NCI-H345 treated with DMSO at 0.1 percent for 48 hours (cell line): Measurements from ENCODE around the gene GNAL.
"Not testable (repeated sequence)": the region's sequence is repeated elsewhere in the genome, so short reads cannot be mapped to it uniquely, and the experiment has no call there.

Source experiments
- DNase-seq: peaks from one replicate; lab custom pipeline; 2025; ENCODE audit not compliant: unreplicated experiment; lab: John Stamatoyannopoulos, UW

GNAL gene

DNA sequence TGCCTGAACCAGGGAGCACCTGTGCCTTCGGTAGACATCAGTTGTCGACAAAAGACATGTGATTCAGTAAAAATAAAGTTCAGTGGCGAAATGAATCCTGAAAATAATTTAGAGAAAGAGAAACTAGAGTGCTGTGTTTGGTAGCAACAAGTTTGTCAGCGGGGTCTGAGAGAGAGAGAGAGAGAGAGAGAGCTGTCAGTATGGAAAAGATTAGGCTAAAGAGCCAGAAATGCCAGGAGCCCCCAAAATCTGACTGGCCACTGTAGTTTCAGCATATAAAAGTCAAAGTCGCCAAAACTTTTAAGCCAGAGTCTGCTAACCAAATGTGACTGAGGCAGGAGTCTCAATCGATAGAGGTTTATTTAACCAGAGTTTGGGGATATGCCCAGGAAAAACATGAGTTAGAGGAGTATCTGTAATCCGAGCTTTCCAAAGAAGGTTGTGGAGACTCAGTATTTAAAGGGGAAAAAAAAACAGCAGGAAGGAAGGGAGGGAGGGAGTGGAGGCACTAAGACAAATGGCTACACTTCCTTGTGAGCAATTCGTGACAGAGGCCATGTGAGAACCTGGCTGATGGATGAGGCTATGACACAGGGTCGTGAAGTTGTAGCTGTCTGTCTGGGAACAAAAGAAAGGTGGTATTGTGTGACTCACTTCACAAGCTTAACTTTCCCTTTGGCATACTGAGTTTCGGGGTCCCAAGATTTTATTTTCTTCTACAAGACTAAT is 20.5 kb upstream of the GNAL start:
- no peak for DNase-seq

DNA sequence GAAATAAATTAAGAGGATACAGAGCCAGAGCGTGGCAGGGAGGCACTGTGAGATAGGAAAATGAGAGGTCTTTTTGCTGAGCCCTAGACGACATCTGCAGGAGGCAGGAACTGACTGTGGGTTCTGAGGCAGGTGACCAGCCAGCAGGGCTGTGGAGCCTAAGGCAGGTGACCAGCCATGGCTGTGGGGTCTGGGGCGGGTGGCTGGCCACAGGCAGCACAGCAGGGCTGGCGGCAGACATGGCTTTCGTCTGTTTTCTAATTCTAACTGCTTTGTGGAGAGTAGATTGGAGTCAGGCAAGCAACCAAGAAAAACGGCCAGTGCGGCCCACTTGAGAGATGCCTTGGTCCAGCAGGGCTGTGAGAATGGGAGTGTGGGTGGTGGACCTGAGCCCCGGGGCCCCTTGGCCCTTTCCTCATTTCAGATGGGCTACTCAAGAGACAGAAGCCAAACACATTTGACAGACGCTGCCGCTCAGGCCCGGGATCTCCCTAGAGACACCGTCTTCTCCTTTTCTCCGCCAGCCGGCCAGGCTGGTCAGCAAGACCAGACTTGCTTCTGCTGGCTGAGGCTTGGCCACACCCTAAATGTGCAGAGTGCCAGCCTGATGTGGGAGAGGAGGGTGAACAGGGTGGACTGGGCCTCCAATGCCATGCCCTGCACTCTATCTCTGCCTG is 19.7 kb upstream of the GNAL start:
- no peak for DNase-seq

DNA sequence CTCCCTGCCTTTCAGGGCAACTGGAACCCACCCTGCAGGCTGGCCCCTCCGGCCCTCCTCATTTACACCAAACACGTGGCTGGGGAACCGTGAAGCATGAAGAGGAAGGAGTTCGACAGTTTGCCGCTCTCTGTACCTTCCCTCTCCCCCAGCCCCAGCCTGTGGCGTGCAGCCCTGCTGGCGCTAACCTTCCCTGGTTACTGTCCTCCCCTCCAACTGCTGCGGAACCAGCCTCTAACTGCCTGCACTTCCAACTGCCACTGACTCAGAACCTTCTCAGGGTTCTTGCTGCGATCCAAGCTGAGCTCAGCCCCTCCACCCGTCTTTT is 19.2 kb upstream of the GNAL start:
- no peak for DNase-seq

GRCh38 chr18:11671156-11671555 is 17.9 kb upstream of the GNAL start:
- DNase-seq = no peak

GRCh38 chr18:11672198-11672597 is 16.9 kb upstream of the GNAL start:
- DNase-seq = no peak

- DNase-seq = no peak
These were observed 16.1 kb upstream of the GNAL start for GRCh38 chr18:11672846-11673454.

DNA sequence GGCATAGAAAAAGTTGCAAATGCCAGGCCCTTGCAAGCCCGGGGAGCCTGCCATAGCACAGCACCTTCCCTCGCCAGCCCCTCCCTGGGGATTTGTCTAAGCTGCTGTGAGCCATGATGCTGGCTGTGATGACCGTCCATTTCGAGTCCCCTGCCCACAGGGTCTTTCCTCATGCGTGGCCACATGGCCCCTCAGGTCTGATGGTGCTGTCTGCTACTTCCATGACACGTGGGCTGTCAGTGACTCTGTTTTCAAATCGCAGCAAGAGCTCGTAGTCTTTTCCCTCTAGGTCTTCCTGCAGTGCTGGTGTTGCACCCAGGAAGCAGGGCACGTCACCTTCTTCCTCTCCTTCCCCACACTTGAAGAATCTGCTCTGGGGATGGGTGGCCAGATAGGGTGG is 15.5 kb upstream of the GNAL start:
- DNase-seq = no peak

- DNase-seq = no peak
These were observed 14.9 kb upstream of the GNAL start for GRCh38 chr18:11674119-11674518.

- DNase-seq = no peak
These were observed 12.7 kb upstream of the GNAL start for GRCh38 chr18:11676386-11676785.

GRCh38 chr18:11676867-11677266 is 12.2 kb upstream of the GNAL start:
- no peak for DNase-seq

DNA sequence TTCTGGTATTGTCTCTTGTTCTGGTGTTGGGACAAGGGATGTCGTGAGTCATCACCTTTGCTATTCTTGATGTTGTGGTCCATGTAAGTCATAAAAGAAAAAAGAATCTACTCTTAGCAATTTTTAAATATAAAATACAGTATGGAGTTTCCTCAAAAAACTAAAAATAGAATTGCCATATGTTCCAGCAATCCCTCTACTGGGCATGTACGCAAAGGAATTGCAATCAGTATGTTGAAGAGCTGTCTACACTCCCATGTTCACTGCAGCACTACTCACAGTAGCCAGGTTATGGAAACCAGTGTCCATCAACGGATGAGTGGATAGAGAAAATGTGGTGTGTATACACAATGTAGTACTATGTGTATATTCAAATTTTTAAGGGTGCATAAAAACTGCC is 10.9 kb upstream of the GNAL start:
- no peak for DNase-seq

DNA sequence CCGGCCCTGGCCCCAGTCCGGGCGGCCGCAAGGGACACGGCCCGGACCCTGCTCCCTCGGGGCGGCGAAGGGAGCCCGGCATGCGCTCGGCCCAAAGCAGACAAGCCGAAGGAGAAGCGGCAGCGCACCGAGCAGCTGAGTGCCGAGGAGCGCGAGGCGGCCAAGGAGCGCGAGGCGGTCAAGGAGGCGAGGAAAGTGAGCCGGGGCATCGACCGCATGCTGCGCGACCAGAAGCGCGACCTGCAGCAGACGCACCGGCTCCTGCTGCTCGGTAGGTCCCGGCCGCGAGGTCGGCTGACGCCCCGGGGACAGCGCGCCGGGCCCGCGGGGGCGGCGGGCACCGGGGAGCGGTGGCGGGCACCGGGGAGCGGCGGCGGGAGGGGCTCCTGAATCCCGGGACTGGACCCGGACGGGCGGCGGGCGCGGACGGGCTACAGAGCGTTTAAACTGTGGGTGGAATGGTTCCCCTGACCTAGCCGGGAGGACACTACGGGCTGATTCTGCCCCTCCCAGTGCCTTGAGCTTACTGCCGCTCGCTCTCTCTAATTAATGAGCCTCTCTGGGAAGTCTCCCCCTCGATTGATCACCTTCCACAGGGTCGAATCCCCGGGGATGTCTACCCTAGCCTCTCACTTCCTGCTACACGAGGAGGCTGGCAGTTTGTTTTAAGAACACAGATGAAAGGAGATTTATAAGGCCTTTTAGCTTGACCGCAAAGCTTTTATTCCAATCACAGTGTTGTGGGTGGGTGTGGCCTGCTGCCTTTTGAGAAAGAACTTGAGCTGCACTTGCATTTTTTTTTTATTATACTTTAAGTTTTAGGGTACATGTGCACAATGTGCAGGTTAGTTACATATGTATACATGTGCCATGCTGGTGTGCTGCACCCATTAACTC is 853 bp downstream of the GNAL start:
- no peak for DNase-seq

GRCh38 chr18:11690660-11691059 is 1.6 kb downstream of the GNAL start:
- not testable (repeated sequence) for DNase-seq

DNA sequence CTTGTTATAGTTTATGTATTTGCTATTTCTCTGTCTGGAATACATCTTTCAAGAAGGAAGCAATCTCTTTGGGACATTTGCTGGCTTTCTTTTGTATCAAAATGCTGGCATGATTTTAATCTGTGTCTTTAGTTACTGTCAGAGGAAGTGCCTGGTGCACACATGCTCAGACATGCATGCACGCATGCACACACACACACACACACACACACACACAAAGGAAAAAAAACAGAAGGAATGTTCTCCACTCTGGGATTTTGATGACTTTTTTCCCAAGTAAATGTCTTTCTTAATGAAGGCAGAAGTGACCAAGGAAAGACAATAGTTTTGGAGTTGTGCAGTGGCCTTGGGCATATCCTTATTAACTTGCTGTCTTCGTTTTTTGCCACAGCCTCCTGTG is 6.7 kb downstream of the GNAL start:
- DNase-seq = no peak

- no peak for DNase-seq
These were observed 7.4 kb downstream of the GNAL start for GRCh38 chr18:11696451-11696850.

GRCh38 chr18:11700876-11701275 is 11.8 kb downstream of the GNAL start:
- no peak for DNase-seq

- DNase-seq = no peak
These were observed 21.5 kb downstream of the GNAL start for GRCh38 chr18:11710578-11710977.

GRCh38 chr18:11713756-11714155 is 24.7 kb downstream of the GNAL start:
- DNase-seq = no peak

- no peak for DNase-seq
These were observed 25.3 kb downstream of the GNAL start for GRCh38 chr18:11714244-11714918.

DNA sequence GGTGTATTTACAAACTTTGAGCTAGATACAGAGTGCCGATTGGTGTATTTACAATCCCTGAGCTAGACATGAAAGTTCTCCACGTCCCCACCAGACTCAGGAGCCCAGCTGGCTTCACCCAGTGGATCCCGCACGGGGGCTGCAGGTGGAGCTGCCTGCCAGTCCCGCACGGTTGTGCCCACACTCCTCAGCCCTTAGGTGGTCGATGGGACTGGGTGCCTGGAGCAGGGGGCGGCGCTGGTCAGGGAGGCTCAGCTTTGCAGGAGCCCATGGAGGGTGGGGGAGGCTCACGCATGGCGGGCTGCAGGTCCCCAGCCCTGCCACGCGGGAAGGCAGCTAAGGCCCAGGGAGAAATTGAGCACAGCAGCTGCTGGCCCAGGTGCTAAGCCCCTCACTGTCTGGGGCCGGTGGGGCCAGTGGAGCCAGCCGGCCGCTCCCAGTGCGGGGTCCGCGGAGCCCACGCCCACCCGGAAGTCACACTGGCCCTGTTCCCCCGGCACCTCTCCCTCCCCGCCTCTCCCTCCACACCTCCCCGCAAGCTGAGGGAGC is 27.8 kb downstream of the GNAL start:
- not testable (repeated sequence) for DNase-seq

DNA sequence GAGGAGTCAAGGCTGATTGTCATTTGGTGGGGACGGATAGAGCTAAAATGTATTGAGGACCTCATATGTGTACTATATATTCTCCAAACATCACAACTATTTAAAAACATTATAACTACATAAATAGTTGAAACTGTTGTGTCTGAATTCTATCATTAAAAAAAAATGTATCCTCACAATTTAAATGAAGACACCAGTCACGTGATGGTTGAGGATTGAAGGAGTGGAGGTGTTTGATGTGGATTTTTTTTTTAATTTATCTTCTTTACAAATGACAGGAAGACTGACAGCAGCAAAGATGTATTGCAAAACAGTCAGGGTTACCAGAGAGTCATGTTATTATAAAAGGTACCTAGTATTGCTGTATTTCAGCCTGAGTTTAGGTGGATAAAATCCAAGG is 30.0 kb downstream of the GNAL start:
- DNase-seq = no peak
